Retinal pigment epithelial cell (primary cell): ENCODE data around the gene EXOC3L2.

Experiments
- DNase-seq: peaks from one replicate; pipeline ENCODE4 v3.0.0-alpha.2; 2010; ENCODE audit warnings: low read depth
- H3K4me3 ChIP-seq: 2 replicates; pipeline ENCODE4 v1.5.1; 2011; ENCODE audit warnings: mild to moderate bottlenecking, low read length, control low read depth, moderate library complexity
- TF ChIP-seq, protein P1 (sequence below): conservative IDR thresholded peaks from 2 replicates; pipeline ENCODE4 v1.5.1; 2011; ENCODE audit warnings: low read depth, low read length, control low read depth, inconsistent platforms

EXOC3L2 gene

GRCh38 chr19:45172611-45173208 is 72.5 kb downstream of the EXOC3L2 start:
- TF ChIP-seq, protein P1, sequence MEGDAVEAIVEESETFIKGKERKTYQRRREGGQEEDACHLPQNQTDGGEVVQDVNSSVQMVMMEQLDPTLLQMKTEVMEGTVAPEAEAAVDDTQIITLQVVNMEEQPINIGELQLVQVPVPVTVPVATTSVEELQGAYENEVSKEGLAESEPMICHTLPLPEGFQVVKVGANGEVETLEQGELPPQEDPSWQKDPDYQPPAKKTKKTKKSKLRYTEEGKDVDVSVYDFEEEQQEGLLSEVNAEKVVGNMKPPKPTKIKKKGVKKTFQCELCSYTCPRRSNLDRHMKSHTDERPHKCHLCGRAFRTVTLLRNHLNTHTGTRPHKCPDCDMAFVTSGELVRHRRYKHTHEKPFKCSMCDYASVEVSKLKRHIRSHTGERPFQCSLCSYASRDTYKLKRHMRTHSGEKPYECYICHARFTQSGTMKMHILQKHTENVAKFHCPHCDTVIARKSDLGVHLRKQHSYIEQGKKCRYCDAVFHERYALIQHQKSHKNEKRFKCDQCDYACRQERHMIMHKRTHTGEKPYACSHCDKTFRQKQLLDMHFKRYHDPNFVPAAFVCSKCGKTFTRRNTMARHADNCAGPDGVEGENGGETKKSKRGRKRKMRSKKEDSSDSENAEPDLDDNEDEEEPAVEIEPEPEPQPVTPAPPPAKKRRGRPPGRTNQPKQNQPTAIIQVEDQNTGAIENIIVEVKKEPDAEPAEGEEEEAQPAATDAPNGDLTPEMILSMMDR, result no peak
- no peak overlapping the region for H3K4me3 ChIP-seq
- DNase-seq, result no peak

- no peak for DNase-seq
- H3K4me3 ChIP-seq, result no peak overlapping the region
- TF ChIP-seq, protein P1, result no peak
These were observed 73.0 kb downstream of the EXOC3L2 start for GRCh38 chr19:45172173-45172572.

- TF ChIP-seq, protein P1, result no peak
- no peak overlapping the region for H3K4me3 ChIP-seq
- DNase-seq, result no peak
These were observed 74.0 kb downstream of the EXOC3L2 start for GRCh38 chr19:45171211-45171623.

GRCh38 chr19:45170146-45171106 is 74.8 kb downstream of the EXOC3L2 start:
- TF ChIP-seq, protein P1, result no peak
- no peak for DNase-seq
- no peak overlapping the region for H3K4me3 ChIP-seq

GRCh38 chr19:45169602-45170001 is 75.6 kb downstream of the EXOC3L2 start:
- DNase-seq, result no peak
- TF ChIP-seq, protein P1, result no peak
- no peak overlapping the region for H3K4me3 ChIP-seq

DNA sequence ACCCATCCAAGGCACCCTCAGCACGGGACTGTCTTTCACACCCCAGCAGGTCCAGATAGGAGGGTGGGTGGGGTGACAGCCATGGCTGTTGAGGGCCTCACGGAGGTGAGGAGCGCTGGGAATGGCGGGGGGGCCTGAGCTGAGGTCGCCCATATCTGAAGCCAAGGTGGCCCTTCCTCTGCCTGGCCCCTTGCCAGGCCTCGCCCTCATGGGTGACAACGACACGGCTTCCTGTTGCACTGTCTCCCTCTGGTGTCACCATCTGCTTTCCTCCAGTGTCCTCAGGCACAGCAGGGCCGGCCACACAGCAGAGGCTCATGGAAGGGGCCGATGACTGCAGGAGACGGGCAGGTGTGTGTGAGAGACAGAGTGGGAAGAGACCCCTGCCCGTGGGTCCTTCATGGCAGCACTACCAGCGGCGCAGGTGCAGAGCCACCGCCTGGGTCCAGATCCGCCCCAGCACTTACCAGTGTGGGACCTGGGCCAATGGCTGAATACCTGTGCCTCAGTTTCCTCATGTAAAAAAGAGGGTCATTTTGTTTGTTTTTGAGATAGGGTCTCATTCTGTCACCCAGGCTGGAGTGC is 76.3 kb downstream of the EXOC3L2 start:
- no peak overlapping the region for H3K4me3 ChIP-seq
- DNase-seq, result no peak
- TF ChIP-seq, protein P1, result no peak
